Sciatic nerve (tissue), 2 donors: ENCODE results near the gene GRP. TPM values are rescaled to one million over a fixed set of nuclear protein-coding genes. Genes with fewer than 3 reads are reported as not detected.
"Not testable (repeated sequence)": the region's sequence is repeated elsewhere in the genome, so short reads cannot be mapped to it uniquely, and the experiment has no call there.

ENCODE experiments used
- ATAC-seq: fragments of 200-7000 bp; cut with Tn5 transposase; one replicate; pipeline ENCODE4 v1.9.1; 2020; ENCODE audit warnings: mild to moderate bottlenecking, moderate library complexity
- DNase-seq: peaks from one replicate; pipeline ENCODE4 v3.0.0-alpha.2; 2020; ENCODE audit warnings: low spot score
- intact Hi-C: fragments of 100-400 bp; cut with DNase I; formaldehyde crosslinking; loops from one replicate; pipeline ENCODE4 v1.14.2; 2022
- total RNA-seq: library from RNA; stranded (reverse); fragmentation: NEBNext Ultra II Directional; extraction: Animal tissue kit (Norgen Biotek cat#: 25700); gene quantifications from one replicate; pipeline ENCODE4 v1.2.1, GENCODE V29; 2021
- donor health status: DM: no; HTN: no; CAD: no.
- donor health status: DM: no; HTN: no; CAD: no.

The GRP gene
- total RNA-seq, 1 donor from 2014 or later: not detected

DNA sequence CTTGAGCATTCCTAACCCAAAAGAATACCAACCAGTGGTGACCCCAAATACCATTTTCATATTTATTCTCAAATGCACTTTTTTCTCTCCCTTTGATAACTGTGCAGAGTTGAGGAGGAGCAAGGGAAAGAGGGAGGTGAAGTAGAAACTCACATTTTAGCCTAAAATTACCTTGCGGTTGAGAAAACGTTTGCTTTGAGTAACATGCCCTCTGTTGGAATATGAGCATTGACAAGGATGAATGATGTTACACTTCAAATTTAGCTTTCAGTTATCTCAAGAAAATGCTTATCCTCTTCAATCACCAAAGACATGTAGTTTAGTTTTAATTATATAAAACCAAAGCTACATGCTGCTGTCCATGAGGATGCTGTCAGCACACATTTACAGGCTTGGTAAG, 2.4 kb downstream of the GRP start:
- intact Hi-C loops: no loop called here
- DNase-seq (no peak), ATAC-seq (no peak)

DNA sequence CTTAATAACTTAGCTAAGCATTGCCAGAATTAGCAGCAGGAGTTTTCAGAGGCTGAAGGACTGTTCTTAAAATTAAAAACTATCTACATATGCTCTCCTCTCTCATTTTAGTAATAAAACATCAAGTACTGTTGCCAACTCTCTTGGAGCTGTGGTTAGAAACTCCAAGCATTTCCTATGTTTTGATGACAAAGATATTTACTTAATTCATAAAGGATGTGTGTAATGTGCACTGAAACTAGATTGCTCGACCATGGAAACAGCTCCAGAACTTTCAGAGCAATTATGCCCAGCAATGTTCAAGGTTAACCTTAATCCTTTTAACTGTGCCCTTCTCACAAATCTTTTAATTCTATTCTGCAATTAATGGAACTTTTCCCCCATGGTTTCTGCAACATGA, 8.4 kb downstream of the GRP start:
- no peak for DNase-seq
- no peak for ATAC-seq
- intact Hi-C loops: no loop called here

DNA sequence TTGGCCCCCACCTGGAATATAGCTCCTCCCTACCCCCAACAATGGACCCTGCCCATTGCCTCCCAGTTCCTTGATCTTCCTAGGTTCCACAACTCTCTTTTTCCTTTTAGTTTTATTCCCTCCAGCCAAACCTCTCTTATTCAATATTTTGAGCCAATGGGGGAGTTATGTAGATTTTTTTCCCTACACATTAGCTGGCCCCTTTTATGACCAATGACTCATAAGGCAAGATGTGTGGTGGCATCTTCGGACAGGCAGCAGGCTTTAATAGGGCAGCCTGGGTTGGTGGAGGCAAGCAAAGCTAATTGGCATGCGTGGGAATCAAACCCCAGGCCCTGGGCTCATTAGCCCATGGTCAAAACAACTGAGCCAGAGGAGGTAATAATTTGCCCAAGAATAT, 9.2 kb downstream of the GRP start:
- DNase-seq: no peak
- no peak for ATAC-seq
- intact Hi-C loops: no loop called here

DNA sequence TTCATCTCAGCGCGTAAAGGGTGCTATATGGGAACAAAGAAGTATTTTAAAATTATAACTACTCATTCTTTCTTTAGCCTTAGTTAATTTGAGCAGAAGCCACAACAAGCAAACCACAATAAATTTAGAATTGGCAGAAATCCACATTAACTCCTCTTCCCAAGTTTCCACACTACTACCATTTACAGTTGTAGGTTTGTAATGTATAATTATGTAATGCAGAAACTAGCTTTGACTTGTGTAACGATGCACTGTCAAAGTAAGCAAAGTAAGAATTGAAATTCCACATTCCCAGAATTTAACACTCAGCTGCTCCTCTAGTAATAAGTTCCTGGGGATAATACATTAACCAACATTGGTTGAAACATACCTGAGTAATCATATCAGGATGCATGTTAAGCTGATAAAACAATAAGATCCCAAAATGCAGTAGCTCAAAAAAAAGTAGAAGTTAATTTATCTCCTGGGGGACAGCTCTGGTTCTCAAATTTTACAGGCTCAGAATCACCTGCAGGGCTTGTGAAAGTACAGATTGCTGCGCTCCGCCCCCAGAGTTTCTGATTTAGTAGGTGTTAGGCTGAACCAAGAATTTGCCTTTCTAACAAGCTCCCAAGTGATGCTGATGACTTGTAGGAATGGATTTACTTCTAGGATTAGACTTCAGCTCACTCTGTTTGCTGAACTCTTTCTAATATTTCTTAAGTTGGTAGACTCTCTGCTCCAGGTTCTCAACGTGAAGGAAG, 9.9 kb downstream of the GRP start:
- DNase-seq (no peak), ATAC-seq (no peak)
- intact Hi-C loops: no loop called here

DNA sequence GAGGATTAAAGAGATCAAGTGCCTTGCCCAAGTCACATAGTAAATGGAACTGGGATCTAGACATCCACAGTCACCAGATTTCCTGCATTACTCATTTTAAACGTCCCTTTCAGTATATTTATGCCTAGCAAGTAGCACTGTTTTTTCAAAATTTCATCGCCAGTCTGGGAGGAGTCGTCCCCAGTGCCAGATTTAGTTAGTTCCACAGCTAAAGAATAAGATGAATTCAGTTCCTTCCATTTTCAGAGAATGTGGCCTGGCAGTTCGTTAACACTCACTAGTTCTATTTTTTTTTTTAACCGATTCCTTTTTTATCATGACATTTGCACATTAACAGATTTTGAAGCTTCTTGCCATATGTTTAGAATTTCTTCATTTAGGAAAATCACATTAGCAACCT, 11.2 kb downstream of the GRP start:
- intact Hi-C loops: no loop called here

DNA sequence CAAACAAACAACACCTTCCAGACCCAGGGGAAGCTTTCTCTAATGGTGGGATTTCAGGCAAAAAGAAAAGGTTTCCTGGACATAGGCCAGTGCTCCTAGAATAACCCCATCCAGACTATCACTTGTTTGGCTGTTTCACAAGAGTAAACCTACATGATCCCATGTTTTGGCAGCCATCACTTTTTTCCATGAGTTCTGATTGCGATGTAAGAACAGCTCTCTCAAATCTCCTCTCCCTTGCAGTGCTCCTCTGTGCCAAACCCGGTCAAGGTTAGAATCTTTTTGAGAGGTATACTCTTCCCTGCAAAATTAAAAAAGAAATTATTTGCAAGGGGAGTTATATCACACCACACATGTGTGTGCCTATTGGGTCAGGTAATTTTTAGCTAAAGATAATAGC, 11.9 kb downstream of the GRP start:
- intact Hi-C loops: no loop called here
- no peak for ATAC-seq
- no peak for DNase-seq

More for the DNA sequence above, 11.2 kb downstream of the GRP start:
- ATAC-seq (no peak), DNase-seq (no peak)

DNA sequence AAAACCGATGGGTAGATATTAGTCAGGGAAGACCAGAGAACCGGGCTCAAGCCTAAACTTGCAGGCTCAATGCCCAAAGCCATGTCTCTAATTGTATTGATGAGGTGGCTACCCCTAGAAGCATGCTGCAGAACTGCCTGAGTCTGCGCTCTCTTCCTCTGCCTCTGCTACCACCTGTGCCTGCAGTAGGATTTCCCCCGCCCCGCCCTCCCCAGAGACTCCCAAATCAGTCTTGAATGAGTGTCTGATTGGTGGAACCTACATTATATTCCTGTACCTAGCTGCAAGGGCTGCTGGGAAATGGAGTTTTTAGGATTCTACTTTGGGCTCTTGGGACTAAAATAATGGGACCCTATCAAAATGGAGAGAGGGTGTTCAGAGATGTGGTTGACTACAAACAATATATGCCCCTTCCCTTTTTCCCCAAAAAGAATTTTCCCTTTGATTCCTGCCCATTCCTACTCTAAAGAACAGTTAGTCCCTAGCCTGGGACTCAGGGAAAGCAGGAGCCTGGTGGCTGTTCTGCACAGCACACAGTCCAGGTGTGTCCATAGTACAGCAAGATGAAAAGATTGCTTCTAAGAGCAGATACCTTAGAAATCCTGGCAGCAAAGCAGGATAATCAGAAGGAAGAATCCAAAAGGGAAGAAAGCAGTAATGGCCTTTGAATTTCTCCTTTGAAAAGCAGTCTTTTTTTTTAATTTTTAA, 12.5 kb downstream of the GRP start:
- intact Hi-C loops: no loop called here
- DNase-seq (no peak), ATAC-seq (no peak)

DNA sequence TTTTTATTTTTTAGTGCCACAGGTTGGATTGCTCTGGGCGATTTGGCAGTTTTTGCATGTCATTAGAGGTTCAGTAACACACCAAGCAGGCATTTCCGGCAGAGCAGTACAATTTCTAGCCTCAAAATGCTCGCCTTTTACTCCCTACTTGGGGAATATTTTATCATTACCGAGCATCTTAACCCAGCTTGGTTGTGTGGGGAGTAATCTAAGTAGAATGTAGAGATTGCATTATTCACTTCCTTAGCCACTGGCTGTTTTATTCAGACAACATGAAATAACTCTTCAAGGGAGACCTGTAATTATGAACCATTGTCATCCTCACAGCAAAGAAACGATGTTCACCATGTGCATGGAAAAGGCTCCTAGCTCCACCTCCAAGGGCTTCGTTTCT, 13.1 kb downstream of the GRP start:
- intact Hi-C loops: no loop called here
- ATAC-seq (no peak), DNase-seq (no peak)

DNA sequence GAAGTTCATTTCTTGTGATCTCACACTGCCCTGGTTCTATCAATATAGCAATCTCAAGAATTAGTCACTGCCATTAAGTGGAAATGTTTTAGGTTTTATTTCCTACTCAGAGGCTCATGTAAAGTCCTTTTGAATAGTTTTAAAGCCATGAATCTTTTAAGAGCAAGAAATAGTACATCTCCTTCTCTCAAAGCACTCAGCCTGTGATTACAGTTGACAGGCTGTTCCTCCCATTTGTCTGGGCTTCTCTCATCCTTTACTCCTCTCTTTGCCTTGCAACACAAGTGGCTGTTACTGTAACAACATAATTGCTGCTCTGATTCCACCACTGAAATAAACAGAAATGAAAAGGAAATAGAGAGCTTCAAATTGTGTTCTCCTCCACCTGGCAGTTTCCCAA, 18.4 kb downstream of the GRP start:
- DNase-seq (no peak), ATAC-seq (no peak)
- intact Hi-C loops: no loop called here

DNA sequence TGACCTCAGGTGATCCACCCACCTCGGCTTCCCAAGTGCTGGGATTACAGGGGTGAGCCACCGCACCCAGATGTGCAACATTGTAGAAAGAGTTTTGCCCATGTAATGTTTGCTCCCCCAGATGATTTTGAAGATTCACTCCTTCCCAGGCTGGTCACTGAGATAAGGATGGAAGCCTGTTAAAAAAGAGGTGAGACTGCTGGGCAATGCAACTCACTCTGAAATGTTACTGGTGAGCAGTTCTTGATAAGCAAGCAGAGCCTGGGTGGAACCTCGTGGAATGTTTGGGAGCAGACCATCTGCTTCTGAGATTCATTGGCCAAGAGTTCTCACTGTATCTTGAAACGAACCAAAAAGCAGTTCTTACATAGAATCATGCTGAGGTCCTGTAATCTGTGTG, 19.7 kb downstream of the GRP start:
- intact Hi-C loops: no loop called here

DNA sequence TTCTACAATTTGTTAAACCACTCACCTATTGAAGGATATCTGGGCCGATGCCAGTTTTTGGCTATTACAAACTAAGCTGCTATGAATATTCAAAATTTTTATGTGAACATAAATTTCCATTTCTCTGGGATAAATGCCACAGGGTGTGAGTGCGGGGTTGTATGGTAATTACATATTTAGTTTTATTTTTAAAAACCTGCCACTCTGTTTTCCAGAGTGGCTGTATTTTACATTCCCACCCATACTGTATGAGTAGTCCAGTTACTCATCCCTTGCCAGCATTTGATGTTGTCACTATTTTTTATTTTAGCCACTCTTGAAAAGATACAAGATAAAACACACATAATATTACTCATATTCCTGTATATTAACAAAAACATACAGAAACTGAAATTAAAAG, 22.9 kb downstream of the GRP start:
- DNase-seq (no peak), ATAC-seq (no peak)
- intact Hi-C loops: no loop called here

More for the DNA sequence above, 19.7 kb downstream of the GRP start:
- ATAC-seq: no peak
- no peak for DNase-seq

DNA sequence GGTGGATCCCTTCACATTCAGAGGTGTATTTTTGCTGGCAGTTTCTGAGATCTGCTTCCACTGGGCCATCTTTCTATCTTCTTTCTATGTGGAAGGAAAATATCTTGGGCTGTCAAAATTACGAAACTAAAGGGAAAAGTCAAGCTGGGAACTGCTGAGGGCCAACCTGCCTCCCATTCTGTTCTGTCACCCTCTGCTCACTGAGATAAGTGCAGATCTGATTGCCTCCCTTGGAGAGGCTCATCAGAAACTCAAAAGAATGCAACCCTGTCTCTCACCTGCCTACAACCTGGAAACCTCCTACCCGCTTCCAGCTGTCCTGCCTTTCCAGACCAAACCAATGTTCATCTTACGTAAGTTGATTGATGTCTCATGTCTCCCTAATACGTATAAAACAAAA, 26.8 kb downstream of the GRP start:
- ATAC-seq (no peak), DNase-seq (no peak)
- intact Hi-C loops: no loop called here

DNA sequence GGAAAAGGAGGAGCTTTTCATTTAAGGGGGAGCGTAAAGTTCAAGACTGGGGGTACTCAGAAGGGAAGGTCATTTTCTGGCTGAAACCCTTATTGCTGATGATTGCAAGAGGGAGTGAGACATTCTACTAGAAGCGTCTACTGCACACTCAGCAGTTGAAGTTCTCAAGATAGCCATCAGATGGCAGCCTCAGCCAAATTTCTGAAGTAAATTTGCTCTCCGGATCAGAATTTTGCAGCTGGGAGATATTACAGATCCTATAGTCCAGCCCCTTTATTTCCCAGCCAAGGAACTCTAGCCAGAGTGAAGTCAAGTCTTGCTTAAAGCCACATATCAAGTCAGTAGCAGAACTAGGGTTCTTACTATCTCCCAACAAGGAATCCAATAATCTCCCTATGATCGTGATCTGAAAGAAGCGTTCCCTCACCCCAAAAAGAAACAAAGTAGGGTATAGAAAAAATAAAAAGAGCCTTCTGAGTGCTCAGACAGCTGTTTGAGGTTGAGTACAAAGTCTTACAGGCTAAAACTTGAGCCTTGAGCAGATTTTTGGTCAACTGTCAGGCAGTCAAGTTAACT, 29.3 kb downstream of the GRP start:
- peak; percentile 46 for ATAC-seq
- DNase-seq: no peak
- intact Hi-C loops: no loop called here

DNA sequence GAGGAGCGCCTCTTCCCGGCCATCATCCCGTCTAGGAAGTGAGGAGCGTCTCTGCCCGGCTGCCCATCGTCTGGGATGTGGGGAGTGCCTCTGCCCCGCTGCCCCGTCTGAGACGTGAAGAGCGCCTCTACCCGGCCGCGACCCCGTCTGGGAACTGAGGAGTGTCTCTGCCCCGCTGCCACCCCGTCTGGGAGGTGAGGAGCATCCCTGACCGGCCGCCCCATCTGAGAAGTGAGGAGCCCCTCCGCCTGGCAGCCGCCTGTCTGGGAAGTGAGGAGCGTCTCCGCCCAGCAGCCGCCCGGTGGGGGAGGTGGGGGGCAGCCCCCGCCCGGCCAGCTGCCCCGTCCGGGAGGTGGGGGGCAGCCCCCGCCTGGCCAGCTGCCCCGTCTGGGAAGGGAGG, 35.5 kb downstream of the GRP start:
- intact Hi-C loops, ATAC-seq, DNase-seq: not testable (repeated sequence)

DNA sequence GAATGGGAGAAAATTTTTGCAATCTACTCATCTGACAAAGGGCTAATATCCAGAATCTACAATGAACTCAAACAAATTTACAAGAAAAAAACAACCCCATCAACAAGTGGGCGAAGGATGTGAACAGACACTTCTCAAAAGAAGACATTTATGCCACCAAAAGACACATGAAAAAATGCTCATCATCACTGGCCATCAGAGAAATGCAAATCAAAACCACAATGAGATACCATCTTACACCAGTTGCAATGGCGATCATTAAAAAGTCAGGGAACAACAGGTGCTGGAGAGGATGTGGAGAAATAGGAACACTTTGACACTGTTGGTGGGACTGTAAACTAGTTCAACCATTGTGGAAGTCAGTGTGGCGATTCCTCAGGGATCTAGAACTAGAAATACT, 41.9 kb downstream of the GRP start:
- ATAC-seq, DNase-seq, intact Hi-C loops: not testable (repeated sequence)

DNA sequence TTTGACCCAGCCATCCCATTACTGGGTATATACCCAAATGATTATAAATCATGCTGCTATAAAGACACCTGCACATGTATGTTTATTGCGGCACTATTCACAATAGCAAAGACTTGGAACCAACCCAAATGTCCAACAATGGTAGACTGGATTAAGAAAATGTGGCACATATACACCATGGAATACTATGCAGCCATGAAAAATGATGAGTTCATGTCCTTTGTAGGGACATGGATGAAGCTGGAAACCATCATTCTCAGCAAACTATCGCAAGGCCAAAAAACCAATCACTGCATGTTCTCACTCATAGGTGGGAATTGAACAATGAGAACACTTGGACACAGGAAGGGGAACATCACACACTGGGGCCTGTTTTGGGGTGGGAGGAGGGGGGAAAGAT, 42.3 kb downstream of the GRP start:
- DNase-seq, intact Hi-C loops: not testable (repeated sequence)

DNA sequence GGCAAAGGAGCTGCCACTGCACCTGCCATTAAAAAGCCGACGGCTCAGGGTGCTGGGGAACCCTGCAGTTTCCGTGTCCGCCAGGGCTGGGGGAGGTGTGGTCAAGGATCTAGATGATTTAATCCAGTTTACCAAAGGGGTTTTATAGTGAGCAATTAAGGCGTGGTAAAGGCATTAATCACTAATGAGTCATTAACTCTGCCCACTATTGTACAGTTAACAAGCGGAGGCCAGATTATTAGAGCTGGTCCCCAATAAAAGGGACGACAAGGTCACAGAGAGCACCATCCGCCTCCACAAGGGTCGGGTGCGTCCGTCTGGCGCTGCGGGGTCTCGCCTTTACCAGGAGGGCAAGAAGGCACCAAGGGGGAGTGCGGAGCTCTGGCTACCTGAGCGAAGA, 43.7 kb downstream of the GRP start:
- no peak for DNase-seq
- intact Hi-C loops: no loop called here
- no peak for ATAC-seq

More for the DNA sequence above, 42.3 kb downstream of the GRP start:
- not testable (repeated sequence) for ATAC-seq

DNA sequence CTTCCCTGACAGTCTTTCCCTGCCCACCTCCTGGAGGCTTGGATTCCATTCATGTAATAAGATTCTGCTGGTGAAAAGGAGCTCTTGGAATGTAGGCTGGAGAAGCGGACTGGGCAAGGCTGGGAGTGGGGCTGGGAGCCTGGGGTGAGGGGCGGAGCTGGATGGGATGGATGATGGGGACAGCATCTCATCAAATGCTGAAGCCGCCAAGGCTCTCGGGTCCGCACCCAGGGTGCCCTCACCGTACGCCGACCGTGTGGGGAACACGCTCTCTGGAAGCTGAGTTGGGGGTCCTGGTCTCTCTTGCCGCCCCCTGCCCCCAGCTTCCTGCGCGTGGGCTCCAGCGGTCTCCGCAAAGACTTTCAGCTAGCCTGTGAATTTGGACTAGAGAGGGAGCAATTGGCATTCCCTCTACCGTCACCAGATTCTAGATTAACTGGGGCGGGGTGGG, 44.2 kb downstream of the GRP start:
- intact Hi-C loops: no loop called here
- no peak for ATAC-seq
- DNase-seq: no peak

DNA sequence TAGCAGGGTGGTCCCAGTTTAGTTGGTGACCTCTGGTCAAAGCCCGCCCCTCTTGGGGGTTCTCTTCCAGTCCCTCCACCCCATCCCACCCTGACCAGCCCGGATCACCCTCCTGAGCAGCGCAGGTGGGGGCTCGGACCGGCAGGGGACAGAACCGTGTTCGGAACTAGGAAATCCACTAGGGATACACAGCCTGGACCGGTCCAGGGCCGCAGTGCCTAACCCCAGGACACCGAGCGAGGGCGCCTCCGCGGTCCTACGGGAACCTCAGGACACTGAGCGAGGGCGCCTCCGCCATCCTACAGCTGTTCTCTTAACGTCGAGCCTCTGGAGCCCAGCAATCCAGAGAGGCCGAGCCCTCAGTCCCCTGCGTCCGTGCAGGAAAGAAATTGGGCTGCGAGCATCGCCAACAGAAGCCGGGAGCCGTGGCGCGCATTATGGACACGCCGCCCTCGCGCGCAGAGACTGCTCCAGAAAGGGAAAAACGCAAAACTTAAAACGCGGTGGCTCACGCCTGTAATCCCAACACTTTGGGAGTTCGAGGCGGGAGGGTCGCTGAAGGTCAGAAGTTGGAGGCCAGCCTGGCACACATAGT, 44.8 kb downstream of the GRP start:
- intact Hi-C loops: no loop called here
- ATAC-seq (peak; percentile 15), DNase-seq (no peak)
